GM19025 (cell line): ENCODE results near the gene CASQ1.
A peak's percentile ranks its signal among the peaks of the same experiment; 100 is the strongest.

Source experiments
- ATAC-seq: cut with Tn5 transposase; IDR thresholded peaks from one replicate; pipeline ENCODE4 v1.9.1; 2021; ENCODE audit warnings: mild to moderate bottlenecking, low read depth, moderate library complexity; ENCODE audit not compliant: unreplicated experiment

CASQ1 gene

DNA sequence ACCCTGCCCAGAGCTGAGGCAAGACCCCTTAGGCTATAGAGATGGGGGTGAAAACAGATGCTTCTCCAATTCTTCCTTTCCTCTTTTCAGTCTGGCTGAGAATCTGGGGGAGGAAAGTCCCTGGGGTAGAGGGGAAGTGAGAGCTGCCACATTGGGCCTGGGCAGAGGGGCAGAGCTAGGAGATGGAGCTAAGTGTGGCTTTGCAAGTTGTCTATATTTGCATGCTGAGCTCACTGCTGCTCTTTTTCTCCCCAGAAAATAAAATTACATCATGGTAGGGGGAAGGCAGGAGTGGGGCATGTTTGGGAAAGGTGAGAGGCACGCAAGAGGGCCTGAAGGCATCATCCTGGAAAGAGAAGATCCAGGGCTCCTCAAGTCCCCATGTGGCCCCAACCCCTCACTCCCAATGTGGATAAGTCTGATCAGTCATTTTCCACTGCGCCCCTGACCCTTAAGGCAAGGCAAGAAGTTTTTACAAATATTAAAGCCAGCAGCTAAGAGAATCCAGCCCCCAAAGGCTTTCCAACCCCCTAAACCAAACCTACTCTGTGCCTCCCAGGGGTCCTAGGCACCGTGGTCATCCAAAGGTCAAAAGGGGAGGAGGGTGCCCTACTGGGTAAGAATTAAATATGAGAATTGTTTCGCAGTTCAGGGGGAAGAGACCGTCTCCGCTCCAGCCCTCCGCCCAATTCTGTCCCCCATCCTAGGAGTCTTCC is 14.3 kb downstream of the CASQ1 start:
- peak; percentile 54 for ATAC-seq

DNA sequence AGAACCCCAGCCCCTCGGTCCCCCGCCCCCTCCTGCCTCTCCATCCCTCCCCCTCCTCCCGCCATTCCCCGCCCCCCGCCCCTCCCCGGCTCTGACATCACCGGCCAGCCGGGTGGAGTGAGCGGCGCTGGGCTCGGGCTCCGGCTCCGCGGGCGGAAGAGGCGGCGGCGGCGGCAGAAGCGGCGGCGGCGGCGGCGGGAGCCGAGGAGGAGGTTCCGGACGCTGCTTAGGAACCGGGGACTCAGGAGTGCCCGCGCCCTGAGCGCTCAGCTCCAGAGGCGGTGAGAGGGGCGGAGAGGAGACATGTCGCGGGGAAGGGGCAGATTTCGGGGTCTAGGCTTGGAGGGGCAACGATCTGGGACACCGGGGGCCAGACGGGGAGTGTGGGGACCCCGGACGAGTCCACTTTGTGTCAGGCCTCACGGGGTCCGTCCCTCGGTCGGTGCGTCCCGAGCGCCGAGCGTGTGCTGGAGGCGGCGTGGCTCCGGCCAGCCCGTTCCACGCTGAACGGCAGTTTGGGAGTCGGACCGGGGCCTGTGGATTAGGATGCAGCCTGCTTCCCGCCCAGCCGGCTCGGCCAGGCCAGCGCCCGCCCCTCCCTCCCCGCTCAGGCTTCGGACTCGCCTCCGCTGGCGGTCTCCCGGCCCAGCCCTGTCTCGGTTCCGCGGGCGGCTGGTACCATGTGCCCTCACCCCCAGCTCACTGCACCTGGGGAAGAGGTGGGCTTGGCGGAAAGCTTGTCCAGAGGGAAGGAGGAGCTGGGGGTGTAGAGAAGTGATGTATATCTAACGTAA is 15.1 kb downstream of the CASQ1 start, which contains the start of gene PEA15:
PEA15 (plus strand) TSS at position 143 of the 794 bp plus-strand sequence. CDS start 6,161 bp downstream, outside the sequence.
- ATAC-seq: no peak

DNA sequence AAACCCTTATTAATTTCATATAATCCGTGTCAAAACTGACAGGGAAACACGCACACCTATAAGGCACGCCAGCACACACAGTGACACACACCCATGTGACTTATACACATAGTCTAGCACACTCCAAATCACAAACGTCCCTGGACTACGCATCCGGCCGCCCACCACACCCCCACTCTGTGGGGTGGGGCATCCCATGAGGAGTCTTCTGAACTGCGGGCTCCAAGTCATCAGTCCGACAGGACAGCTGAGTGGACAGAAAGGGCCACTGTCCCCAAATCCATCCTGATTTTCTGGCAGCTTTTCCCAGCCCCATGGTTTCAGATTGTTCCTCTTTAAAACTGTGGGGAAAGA is 15.6 kb downstream of the CASQ1 start:
- no peak for ATAC-seq

DNA sequence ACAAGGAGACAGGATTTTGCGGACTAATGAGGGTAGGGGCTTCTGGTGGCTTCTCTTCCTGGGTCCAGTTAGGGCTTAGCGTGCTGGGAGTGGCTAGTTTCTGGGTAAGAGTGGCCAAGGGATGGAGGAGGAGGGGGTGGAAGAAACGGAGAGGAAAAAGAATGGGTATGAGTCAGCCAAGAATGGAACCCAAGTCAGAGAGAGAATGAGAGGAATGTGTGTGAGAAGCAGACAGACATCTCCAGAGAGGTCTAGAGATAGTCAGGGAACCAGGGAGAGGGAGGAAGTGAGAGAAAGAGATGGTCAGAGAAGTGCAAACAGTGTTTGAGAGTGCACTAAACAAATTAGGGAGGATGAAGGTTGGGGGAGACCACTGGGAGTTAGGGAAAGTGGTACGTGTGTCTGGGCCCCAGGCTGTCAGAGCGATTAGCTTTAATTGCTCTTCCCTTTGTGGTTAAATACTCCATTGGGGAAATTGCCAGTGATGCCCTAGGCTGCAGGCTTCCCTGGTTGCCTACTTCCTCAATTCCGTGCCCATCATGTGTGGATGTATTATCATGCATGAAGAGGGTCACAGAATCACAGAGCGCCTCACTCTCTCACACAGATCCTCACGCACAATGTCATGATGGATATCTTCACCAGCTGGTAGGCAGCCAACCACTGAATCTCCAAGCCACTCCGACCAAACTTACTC is 16.2 kb downstream of the CASQ1 start:
- ATAC-seq: no peak

DNA sequence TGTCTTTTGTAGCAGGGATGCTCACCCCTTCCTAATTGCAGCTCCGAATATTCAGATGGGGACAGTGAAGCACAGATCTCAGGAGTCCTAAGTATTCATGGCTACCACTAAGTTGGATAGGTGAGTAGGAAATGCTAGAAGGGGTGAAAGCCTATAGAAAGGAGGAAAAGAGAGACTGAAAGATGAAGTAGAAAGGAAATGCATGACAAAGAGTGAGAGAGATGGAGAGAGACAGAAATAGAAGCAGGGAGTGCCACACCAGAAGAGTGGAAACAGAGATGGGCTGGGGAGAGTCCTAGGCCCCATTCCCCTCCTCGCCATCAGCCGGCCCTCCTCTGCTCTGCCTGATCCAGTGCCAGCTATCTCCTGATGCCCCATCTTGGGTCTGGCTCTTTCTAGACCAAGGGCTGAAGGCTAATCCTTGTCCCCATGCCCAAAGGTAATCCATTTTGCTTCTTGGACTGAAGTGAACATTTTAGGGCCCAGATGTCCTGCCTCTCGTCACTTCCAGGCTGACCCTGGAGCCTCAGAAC is 16.8 kb downstream of the CASQ1 start:
- no peak for ATAC-seq

DNA sequence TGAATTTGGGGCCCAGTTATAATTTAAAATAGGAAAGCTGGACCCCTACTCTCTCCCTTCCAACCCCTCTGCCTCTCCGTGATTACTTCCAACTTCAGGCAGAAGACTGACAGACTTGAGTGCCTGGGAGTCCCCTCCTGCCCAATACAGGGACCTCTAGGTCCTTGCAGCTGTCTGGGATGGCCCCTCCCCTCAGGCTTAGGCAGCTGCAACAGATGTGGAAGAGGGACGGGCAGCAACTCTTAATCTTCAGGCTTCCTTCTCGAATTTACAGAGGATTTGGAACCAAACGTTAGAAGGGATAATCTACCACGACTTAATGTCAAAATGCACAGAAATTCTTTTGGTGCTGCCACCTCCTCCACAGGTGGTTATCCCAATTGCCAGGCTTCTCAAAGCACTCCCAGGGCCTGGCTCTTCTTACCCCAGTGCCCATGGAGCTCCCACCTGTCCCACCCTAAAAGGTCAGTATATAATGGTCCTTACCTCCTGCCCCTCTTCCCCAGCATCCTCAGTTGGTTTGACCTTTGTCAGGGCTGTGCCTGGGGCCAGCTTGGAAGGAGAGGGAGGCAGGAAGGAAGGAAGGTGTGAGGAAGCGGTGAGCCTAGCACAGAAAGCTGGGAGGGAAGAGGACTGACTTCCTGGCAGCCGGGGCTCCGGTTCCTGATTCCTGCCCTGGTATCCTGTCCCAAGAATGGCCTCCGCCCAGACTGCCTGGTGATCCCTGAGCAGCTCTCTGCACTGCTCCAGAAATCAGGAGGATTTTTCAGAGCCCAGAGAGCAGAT is 17.6 kb downstream of the CASQ1 start:
- no peak for ATAC-seq

DNA sequence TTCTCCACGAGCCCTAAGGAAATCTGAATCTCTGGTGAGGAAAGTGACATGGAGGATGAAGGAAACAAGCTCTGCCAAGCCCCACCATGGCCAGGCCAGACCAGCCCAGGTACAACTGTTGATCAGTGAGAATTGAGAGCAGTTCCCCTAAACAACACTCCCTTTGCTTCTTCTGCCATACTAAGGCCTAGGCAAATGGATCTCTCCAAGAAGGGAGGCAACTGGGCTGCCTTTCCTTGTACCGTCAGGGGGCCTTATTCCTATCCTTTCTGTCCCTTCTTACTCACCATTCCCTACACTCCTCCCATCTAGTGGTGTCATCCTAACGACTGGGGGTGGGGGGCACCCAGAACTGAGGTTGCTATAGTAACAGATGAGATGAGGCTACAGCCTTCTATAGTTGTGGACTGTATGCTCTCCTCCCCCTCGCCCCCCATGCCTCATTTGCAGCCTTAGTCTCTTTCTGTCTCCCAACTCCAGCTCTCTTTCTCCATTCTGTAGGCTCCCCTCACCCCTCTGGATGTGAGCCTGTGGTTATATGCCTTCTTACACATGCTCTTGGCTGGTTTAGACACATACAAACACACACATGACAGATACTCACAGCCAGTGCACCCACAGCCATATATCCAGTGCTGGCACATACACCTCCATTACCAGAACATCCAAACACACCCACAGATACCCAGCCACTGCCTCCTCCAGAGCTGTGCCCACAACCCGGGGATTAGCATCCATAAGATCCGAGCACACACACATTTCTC is 18.4 kb downstream of the CASQ1 start:
- no peak for ATAC-seq

DNA sequence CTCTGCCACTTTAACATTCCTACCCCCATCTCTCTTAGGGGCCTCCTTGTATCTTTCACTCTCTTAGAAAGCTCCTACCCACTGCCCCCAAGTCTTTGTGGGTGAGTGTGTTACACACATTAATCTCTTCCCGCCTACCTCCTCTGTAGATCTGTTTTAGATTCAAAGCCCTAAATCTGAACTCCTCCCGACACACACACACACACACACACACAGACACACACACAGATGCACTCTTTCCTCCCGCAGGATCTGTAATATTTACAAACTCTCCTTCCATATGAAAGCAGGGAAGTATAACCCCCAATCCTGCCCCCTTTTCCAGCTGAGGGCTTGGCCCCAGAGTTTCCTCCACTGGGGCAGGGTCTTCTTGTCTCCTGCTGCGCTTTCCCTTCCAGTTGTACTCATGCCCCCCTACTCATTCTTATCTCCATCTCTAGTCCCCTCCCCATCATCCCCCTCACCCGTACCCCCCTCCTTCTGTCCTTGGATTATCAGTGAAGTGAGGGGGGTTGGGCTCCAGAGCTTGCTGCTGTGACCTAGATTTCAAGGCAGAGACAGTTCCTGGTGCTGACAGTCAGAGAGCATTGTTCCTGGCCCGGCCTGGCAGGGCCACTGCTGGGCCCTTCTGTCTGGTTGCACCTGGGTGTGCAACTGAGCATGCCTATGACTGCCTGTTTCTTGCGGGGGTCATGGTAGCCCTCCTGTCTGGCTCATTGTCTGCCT is 19.1 kb downstream of the CASQ1 start:
- ATAC-seq: no peak

DNA sequence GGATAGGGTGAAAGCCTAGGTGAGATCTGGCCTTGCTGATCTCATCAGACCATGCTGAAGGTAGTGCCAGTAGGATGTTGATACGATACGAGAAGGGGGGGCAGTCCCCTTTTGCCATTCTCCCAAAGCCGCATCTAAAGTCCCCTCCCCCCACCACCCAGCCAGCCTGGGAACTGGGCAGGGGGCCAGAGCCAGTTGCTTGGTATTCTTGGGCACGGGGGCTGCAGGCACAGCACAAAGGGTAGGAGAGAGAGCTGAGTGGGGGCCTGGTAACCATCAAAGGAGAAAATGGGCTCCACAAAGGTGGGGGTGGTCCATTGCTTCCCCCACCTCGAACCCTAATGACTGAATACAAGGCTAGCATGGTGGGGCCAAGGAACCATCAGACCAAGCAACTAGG is 20.2 kb downstream of the CASQ1 start:
- ATAC-seq: no peak

DNA sequence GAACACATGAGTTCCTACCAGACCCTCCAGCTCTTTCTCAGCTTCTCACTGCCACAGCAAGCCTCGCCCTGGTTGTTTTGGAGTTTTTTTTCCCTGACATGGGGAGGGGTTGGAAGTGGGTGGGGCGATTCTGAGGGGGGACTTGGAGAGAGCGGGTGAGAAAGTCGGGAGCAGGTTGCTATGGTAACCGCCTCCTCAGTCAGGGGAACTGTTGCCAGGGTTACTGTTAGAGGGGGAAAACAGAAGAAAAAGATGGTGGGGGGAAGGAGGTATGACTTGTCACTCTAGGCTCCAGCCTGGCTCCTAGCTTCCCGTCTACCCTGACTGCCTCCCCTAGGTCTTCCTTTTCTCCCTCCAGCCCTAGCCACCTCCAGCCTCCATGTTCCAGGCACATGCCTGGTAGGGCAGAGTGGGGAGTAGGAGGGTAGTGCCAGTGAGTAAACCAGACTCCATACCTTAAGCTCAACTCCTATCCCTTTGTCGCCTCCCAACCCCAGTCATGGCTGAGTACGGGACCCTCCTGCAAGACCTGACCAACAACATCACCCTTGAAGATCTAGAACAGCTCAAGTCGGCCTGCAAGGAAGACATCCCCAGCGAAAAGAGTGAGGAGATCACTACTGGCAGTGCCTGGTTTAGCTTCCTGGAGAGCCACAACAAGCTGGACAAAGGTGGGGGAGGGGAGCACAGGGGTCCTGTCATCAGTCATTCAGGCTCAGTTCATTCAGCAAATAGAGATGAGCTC is 20.8 kb downstream of the CASQ1 start:
- ATAC-seq: no peak

DNA sequence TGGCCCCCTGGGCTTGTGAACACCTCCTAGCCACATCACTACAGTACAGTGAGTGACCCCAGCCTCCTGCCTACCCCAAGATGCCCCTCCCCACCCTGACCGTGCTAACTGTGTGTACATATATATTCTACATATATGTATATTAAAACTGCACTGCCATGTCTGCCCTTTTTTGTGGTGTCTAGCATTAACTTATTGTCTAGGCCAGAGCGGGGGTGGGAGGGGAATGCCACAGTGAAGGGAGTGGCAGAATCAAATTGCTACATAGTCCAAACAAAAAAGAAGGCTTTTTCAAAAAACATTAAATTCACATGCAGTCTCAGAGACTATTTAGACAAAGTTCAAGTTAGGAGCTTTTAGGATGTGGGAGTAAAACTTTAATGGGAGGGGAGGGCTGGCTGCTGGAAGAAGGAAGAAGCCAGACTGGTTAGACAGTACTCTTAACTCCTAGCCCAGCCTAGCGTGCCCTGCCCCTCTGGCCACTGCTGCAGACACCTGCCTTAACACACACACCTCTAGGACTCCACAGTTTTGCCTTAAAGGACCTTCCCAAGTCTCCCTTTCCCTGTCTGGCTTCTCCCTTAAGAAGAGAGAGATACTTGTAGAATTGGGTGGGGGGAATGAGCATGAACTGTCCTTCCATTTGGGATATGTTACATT is 24.2 kb downstream of the CASQ1 start:
- ATAC-seq: no peak

DNA sequence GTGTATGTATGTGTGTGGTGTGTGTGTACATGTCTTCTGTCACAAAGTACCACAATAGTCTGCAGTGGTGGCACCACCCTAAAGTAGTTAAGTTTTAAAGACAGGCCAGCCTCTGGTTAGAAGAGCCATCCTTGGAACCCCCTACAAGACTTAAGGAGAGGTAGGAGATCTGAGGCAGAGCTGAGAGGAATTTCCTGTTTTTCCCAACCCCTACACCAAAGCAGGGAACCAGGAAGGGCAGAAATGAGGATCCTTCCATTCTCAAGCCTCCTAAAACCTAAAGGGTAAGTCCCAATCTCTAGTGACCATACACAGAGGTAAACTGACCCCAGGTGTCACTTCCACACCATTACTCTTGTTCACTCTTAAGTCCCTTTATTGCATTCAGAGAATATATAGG is 25.9 kb downstream of the CASQ1 start:
- no peak for ATAC-seq

DNA sequence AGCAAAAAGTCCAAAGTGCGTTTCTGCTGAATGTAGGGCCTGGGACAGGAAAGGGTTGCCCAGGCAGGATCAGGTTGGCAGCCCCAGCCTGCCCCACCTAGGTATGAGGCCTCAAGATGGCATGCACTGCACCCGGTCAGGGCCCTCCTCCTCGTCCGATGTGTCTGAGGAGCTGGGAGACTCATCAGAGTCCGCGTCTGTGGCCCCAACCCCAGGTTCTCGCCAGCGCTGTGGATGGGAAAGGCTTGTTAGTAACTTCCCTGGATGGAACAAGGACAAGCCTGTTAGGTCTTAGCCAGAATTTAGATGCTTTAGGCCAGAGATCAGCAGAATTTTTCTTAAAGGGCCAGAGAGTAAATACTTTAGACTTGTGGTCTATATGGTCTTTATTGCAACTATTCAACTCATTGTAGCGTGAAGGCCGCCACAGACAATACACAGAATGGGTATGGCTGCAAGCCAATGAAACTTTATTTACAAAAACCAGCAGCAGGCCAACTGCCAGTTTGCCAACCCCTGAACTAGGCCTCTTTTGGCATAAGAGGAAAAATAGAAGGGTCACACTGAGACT is 27.2 kb downstream of the CASQ1 start:
- ATAC-seq: no peak

DNA sequence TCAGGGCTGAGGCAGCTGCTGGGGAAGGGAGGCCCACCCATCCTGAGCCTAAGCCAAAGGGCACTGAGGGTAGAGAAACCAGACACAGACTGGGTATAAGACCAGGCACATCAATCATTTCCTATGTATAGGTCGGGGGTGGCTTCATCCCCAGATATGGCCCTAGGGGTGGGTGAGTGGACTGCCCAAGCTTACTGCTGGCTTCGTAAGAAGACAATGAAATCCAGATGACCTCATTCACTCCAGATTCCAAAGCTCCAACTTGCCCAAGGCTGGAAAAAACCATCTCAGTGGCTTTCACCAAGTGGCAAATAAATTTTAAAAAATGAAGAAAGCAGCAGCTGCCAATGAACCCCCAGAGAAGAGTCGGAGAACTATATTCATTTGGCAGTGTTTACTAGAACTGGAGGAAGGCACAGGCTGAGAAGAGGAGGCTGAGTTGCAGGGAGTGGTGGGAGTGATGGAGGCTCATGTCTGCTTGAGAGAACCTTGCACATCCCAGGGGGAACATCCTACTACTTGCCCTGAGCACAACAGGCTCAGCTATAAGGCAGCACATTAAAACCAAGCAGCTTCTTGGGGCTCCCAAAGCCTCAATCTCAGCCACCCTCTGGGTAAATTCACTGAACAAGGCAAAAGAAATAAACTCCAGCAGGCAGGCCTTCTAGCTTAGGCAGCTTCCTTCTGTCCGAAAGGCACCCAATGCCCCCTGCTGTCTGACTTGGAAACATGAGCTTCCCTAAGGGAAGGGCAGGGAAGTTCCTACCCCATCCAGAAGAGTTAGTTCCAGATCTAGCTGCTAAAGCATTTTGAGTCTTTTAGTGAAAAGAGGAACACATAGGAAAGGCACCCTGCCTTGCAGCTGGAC is 28.9 kb downstream of the CASQ1 start:
- no peak for ATAC-seq

DNA sequence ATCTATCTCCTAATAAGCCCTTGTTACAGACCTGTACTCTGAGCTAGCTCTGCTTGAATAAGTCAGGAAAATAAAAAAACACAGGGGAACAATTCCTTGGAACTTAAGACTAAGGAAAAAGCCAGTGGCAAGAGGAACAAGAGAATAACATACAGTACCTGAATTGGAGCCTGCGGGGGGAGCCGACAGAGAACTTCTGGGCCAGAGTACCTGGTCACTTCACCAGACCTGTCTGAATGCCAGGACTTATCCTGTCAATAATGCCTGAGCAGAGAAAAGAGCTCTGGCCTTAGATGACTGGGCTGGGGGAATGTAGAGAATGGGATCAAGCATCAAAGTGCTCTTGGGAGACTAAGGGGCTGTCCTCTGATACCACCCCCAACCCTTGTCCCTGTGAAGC is 29.9 kb downstream of the CASQ1 start:
- ATAC-seq: no peak

DNA sequence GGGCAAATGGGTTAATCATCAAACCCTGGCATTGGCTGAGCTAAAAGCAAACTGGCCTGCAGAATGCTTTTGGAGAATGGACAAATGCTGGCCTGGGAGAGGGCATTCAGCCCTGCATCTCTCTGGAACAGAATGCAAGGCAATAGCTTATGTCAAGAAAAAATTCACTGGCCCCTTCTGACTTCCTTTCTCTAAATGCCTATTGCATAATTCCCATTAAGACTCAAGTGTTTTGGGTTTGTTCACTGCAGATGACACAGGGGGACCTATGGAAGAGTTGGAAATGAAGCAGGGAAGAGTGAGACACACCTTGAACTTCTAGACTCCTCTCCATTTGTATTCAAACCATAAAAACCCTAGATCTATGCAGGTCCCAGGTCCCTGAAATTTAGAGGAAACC is 30.7 kb downstream of the CASQ1 start:
- no peak for ATAC-seq

DNA sequence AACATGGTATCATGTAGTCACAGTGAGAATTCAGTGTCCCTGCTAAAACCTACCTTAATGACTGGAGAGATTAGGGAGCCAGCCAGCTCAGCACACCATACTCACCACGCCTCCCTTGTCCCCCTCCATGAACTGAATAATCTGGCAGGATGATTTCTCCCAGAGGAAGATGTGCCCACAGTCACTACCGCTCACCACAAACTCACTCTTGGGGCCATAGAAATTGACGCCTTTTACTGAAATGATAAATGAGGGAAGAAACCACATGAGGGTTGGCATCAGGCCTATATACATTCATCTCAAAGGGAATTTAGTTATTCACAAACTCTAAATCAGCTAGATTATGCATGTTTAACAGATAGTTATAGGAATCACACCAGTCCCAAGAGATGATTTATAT is 32.2 kb downstream of the CASQ1 start:
- no peak for ATAC-seq
